ENCODE data around the gene TDRD6. TPM values are rescaled to one million over a fixed set of nuclear protein-coding genes. Genes with fewer than 3 reads are reported as not detected.
"Not testable (repeated sequence)": the region's sequence is repeated elsewhere in the genome, so short reads cannot be mapped to it uniquely, and the experiment has no call there.

The TDRD6 gene
- total RNA-seq, 1 experiment from 2014 or later: 0.10 TPM

GRCh38 chr6:46706464-46706863 lies 18.8 kb downstream of the TDRD6 start:
- H3K4me1 ChIP-seq: no peaks in the 10 kb centered on the region

GRCh38 chr6:46711491-46711890 lies 23.8 kb downstream of the TDRD6 start:
- Histone ChIP-seq H3K27me3 (no peaks in the 10 kb centered on the region), H3K9me3 (replicated peaks) (no peaks in the 10 kb centered on the region), H3K4me3 (no peak overlapping the region), H3K36me3 (no peaks in the 10 kb centered on the region), H3K27ac (no peak overlapping the region), H3K4me1 (no peaks in the 10 kb centered on the region)
- DNase-seq: no peak

More at GRCh38 chr6:46706464-46706863, 18.8 kb downstream of the TDRD6 start:
- Histone ChIP-seq H3K36me3 (no peaks in the 10 kb centered on the region), H3K27me3 (no peaks in the 10 kb centered on the region), H3K9me3 (replicated peaks) (no peaks in the 10 kb centered on the region), H3K4me3 (no peak overlapping the region), H3K27ac (no peak overlapping the region)
- no peak for DNase-seq

DNA sequence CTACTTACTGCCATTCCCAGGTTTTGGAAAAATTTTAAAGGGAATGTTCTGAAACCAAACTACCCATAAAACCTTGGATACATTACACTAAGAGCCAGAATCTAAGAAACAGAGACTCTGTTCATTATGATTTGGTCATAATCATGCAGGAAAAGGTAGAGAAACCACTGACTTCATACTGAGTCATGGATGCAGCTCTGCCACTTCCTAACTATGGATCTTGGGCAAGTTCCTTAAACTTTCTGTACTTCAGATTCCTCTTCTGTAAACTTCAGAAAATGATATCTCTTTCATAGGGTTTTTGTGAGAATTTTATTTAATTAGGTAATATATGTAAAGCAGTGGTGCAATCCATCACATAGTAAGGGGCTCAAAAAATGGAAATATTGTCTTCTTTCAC lies 27.5 kb downstream of the TDRD6 start:
- Histone ChIP-seq H3K27ac (no peak overlapping the region), H3K27me3 (no peaks in the 10 kb centered on the region), H3K4me3 (no peak overlapping the region), H3K4me1 (no peaks in the 10 kb centered on the region), H3K36me3 (no peaks in the 10 kb centered on the region), H3K9me3 (replicated peaks) (no peaks in the 10 kb centered on the region)
- no peak for DNase-seq

GRCh38 chr6:46719099-46719498 lies 31.4 kb downstream of the TDRD6 start:
- H3K36me3 ChIP-seq: no peaks in the 10 kb centered on the region
- H3K27me3 ChIP-seq: no peaks in the 10 kb centered on the region
- H3K4me1 ChIP-seq: no peaks in the 10 kb centered on the region
- no peak for DNase-seq
- H3K4me3 ChIP-seq: no peak overlapping the region
- H3K9me3 ChIP-seq (replicated peaks): no peaks in the 10 kb centered on the region
- H3K27ac ChIP-seq: no peak overlapping the region

DNA sequence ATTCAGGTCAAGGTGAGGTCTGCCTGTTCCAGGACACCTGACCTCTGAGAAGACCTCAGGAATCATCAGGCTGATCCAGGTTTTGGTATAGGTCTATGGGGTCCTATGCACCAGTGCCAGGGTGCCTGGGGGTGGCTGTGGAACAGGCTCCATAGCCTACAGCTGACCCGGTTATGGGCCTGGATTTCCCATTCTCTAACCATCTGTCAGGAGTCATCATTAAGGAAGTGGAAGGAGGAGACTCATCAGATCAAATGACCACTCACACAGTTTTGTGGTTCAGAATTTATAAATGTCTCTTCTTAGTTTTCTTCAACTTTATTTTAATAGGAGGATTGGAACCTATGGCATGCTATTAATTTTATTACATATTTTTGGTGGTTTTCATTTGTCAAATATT lies 32.7 kb downstream of the TDRD6 start:
- H3K4me1 ChIP-seq: no peaks in the 10 kb centered on the region
- DNase-seq: no peak

GRCh38 chr6:46729787-46730326 lies 42.2 kb downstream of the TDRD6 start:
- no peak overlapping the region for H3K27ac ChIP-seq
- H3K4me3 ChIP-seq: no peak overlapping the region
- no peaks in the 10 kb centered on the region for H3K9me3 ChIP-seq (replicated peaks)
- no peaks in the 10 kb centered on the region for H3K4me1 ChIP-seq
- no peaks in the 10 kb centered on the region for H3K36me3 ChIP-seq
- no peaks in the 10 kb centered on the region for H3K27me3 ChIP-seq
- no peak for DNase-seq

More for the DNA sequence above, 32.7 kb downstream of the TDRD6 start:
- Histone ChIP-seq H3K4me3 (no peak overlapping the region), H3K27ac (no peak overlapping the region), H3K27me3 (no peaks in the 10 kb centered on the region), H3K9me3 (replicated peaks) (no peaks in the 10 kb centered on the region), H3K36me3 (no peaks in the 10 kb centered on the region)

DNA sequence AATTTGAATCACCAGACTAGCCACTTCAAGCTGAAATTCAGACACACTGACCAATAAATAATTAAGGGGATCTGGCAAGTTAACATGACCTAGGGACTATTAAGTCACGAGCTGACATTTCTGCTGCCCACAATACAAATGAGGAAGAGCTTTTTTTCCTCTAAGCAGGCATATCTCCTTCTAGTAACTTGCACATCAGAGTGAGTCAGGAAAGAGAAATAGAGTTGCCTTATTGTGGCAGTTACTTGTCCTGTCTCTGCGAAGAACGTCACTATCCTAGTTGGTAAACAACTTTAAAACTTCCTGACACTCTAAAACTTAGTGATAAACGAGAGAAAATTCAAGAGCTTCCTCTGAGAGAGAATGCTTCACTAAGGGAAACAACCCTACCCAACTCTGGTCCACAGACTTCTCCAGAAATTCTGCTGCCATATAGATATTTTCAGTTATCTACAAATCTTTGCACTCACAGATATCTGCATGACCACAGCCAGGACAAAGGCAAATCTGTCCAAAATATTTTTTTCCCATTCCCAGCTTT lies 43.3 kb downstream of the TDRD6 start:
- Histone ChIP-seq H3K4me3 (no peak overlapping the region), H3K27ac (no peak overlapping the region), H3K36me3 (no peaks in the 10 kb centered on the region), H3K9me3 (replicated peaks) (no peaks in the 10 kb centered on the region), H3K4me1 (no peaks in the 10 kb centered on the region), H3K27me3 (no peaks in the 10 kb centered on the region)
- DNase-seq: no peak

- Histone ChIP-seq H3K36me3 (no peaks in the 10 kb centered on the region), H3K27me3 (no peaks in the 10 kb centered on the region)
- DNase-seq: no peak
Measured at GRCh38 chr6:46733341-46733801, 45.7 kb downstream of the TDRD6 start.

DNA sequence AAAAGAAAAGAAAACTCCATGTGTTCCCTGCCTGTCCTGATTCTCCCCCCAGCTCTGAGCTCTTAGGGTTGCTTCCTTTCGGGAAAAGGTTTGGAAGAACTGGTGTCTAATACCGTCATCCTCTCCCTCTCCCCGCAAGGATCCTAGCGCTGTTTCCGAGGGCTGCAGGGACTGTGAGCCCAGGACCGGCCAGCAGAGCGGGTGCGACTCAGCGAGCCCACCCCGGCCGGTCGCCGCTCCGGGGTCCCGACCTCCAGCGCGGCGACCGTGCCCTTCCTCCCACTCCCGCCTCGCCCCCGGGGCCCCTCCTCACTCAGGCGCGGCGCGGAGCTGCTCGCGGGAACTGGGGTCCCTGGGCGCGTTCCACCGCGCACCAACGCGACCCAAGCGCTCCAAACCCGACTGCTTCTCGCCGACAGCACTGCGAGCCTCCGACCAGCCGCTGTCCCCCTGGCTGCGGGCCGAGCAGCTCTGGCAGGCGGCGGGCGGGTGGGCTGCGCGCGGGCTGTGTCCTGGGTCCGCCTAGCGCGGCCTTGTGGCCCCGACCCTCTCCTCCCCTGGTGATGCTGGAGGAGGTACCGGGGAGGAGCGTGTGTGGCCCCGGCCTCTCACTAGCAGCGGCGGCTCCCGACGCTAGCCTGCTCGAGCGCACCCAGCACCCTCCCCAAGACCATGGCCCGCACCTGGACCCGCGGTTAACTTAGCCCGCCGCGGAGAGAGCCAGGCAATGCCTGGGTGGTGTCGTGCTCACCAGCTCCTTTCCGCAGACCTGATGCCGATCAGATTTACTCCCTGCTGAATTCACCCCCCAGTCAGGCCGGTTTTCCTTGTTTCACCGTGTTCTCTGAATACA lies 47.4 kb downstream of the TDRD6 start, which contains the start of gene PLA2G7:
Gene PLA2G7, minus strand, starts transcription at position 509 of the 853 bp plus-strand sequence. CDS start 12,484 bp downstream, outside the sequence.
- H3K9me3 ChIP-seq (replicated peaks): no peaks in the 10 kb centered on the region
- no peaks in the 10 kb centered on the region for H3K36me3 ChIP-seq
- no peaks in the 10 kb centered on the region for H3K4me1 ChIP-seq
- DNase-seq: no peak
- no peak within 1 kb of the TSS for H3K27ac ChIP-seq
- no peak within 1 kb of the TSS for H3K4me3 ChIP-seq
- H3K27me3 ChIP-seq: no peaks in the 10 kb centered on the region

More at GRCh38 chr6:46733341-46733801, 45.7 kb downstream of the TDRD6 start:
- no peak overlapping the region for H3K27ac ChIP-seq
- no peak overlapping the region for H3K4me3 ChIP-seq
- no peaks in the 10 kb centered on the region for H3K4me1 ChIP-seq
- no peaks in the 10 kb centered on the region for H3K9me3 ChIP-seq (replicated peaks)

DNA sequence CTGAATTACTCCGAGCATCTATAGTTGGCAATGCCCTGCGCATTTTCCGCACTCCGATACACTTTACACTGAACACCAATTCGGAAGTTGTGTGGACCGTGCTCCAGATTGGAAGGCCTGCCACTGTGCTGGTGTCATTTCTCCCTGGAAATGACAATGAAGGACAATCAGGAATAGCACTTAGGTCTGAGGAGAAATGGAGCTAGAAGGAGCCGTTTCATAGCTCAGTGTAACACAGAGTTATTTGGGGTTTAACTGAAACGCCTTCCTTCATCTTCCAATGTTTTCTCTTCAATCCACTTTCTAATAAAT lies 48.0 kb downstream of the TDRD6 start:
- H3K27ac ChIP-seq: no peak overlapping the region
- no peaks in the 10 kb centered on the region for H3K36me3 ChIP-seq
- no peaks in the 10 kb centered on the region for H3K27me3 ChIP-seq
- no peaks in the 10 kb centered on the region for H3K9me3 ChIP-seq (replicated peaks)
- DNase-seq: no peak
- no peak overlapping the region for H3K4me3 ChIP-seq
- no peaks in the 10 kb centered on the region for H3K4me1 ChIP-seq

DNA sequence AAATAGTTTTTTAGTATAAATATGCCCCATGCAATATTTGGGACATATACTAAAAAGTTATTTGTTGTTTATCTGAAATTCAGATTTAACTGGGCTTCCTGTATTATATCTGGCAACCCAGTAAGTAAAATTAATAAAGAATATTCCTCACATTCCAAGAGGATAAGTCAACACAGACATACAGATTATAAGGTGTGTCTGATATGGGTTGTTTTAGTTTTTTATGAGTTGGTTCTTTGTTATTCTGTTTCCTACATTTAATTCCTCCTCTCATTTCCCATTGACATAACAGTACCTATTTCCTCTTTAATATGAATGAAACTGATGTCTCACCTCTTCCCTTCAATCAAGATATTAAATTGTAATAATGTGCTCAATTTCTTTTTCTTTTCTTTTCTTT lies 49.2 kb downstream of the TDRD6 start:
- Histone ChIP-seq H3K36me3 (no peaks in the 10 kb centered on the region), H3K27ac (no peak overlapping the region)

DNA sequence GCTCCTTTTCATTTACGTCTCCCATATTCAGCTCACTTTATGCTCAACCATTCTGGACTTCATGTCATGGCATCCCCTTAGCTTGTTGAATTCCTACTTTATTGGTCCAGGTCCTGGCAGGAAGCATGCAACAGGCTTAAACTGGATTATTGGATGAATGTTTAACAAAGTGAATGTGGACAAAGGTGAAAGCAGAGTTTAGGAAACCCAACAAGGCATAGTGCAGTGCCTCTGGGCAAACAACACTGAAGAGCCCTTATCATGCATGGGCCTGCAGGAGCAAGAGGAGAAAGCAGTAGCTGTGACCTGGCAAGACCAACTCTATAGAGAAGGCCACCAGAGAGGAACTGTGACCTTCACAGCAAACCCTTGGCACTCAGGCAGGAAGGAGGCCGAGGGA lies 53.8 kb downstream of the TDRD6 start:
- no peaks in the 10 kb centered on the region for H3K9me3 ChIP-seq (replicated peaks)
- no peak overlapping the region for H3K4me3 ChIP-seq
- no peak overlapping the region for H3K27ac ChIP-seq
- no peaks in the 10 kb centered on the region for H3K27me3 ChIP-seq
- H3K4me1 ChIP-seq: no peaks in the 10 kb centered on the region
- no peak for DNase-seq
- no peaks in the 10 kb centered on the region for H3K36me3 ChIP-seq

More for the DNA sequence above, 49.2 kb downstream of the TDRD6 start:
- Histone ChIP-seq H3K4me3 (no peak overlapping the region), H3K4me1 (no peaks in the 10 kb centered on the region), H3K27me3 (no peaks in the 10 kb centered on the region), H3K9me3 (replicated peaks) (no peaks in the 10 kb centered on the region)
- no peak for DNase-seq

DNA sequence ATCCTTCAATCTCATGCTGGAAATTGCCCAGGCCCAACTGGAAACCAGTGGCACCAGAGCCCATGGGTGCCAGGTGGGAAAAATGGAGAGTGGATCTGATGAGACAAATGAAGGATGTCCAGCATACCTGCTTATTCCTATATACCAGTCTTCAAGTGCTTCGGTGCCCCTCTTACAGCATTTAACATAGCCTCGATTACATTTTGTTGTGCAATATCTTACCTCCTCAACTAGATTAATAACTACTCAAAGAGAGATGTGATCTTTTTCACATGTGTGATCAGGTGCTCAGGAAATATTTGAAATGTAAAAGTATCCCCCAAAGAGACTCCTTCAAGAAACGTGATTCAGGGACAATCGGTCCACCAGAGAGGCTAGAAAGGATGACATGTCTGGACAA lies 54.2 kb downstream of the TDRD6 start:
- Histone ChIP-seq H3K4me3 (no peak overlapping the region), H3K27ac (no peak overlapping the region), H3K4me1 (no peaks in the 10 kb centered on the region), H3K9me3 (replicated peaks) (no peaks in the 10 kb centered on the region), H3K27me3 (no peaks in the 10 kb centered on the region), H3K36me3 (no peaks in the 10 kb centered on the region)
- no peak for DNase-seq

DNA sequence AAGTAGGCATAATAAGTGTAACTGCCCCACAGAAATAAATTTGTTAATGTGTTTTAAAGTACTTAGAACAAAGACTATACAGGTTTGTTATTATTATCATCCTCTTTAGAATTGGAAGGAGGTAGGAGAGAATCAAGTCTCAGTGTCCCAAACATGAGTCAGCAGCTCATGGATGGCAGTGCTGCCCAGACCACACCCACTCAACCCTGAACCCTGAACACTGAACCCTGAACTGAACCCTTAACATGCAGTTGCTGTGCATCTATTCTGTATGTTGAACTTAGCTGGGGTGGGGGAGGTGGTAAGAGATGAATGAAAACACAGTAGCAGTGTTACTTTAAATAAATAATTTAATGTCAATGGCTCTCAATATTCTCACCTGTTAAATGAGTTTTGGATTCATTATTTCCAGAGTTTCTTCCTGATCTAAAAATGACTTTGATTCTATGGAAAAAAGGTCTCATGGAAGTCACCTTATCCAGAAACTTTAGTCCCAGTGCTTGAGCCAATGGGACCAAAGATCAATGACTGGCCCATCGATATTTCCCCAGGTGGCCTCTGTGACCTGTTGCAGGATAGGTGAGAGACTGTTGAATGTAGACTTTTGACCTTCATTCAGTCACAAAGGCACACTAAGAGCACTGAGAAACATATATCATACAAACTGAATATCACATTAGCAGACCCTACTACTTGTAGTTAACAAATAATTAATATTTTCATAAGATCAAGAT lies 55.9 kb downstream of the TDRD6 start:
- no peaks in the 10 kb centered on the region for H3K27me3 ChIP-seq
- H3K4me3 ChIP-seq: no peak overlapping the region
- no peak for DNase-seq
- H3K9me3 ChIP-seq (replicated peaks): no peaks in the 10 kb centered on the region
- no peaks in the 10 kb centered on the region for H3K36me3 ChIP-seq
- H3K4me1 ChIP-seq: no peaks in the 10 kb centered on the region
- no peak overlapping the region for H3K27ac ChIP-seq

GRCh38 chr6:46744159-46744725 lies 56.6 kb downstream of the TDRD6 start:
- not testable (repeated sequence) for H3K27me3 ChIP-seq; H3K27ac ChIP-seq; H3K4me1 ChIP-seq; H3K36me3 ChIP-seq; H3K9me3 ChIP-seq (replicated peaks); H3K4me3 ChIP-seq; DNase-seq

Data from SJCRH30 (cell line).